Large intestine (tissue), 3 donors: ENCODE measurements around the gene PBX1. TPM values are rescaled to one million over a fixed set of nuclear protein-coding genes. Genes with fewer than 3 reads are reported as not detected.

ENCODE experiments used
- DNase-seq, 2 donors: peaks; one replicate each; pipeline versions ENCODE4 v3.0.0 to v3.0.0-alpha.2; 2013
- H3K27ac ChIP-seq: one replicate; pipeline ENCODE4 v1.5.1; 2013; ENCODE audit warnings: low read length
- H3K27me3 ChIP-seq: 2 replicates; pipeline ENCODE4 v1.6.1; 2013; ENCODE audit warnings: low read length; ENCODE audit not compliant: control insufficient read depth, insufficient read depth
- H3K36me3 ChIP-seq: 2 replicates; pipeline ENCODE4 v1.6.1; 2013; ENCODE audit warnings: low read length; ENCODE audit not compliant: control insufficient read depth, insufficient read depth
- H3K4me1 ChIP-seq: one replicate; pipeline ENCODE4 v1.6.1; 2013; ENCODE audit warnings: low read length; ENCODE audit not compliant: control insufficient read depth, insufficient read depth
- H3K4me3 ChIP-seq: one replicate; pipeline ENCODE4 v1.5.1; 2013; ENCODE audit warnings: low read length
- H3K9me3 ChIP-seq: one replicate; pipeline ENCODE4 v1.6.1; 2013; ENCODE audit warnings: mild to moderate bottlenecking, low read depth, low read length, moderate library complexity; ENCODE audit not compliant: control insufficient read depth
- WGBS: methylation state at CpG from one replicate; pipeline ENCODE4 v1.1.5; 2013; ENCODE audit warnings: low lambda C conversion rate; ENCODE audit not compliant: insufficient coverage; 5-methylcytosine and 5-hydroxymethylcytosine counted together
- polyA plus RNA-seq: library from polyadenylated mRNA; unstranded; fragments of 120-200 nt; gene quantifications from one replicate; pipeline ENCODE4 v1.2.1, GENCODE V29; 2013

The PBX1 gene
- polyA plus RNA-seq, 1 donor: 60.8 TPM

DNA sequence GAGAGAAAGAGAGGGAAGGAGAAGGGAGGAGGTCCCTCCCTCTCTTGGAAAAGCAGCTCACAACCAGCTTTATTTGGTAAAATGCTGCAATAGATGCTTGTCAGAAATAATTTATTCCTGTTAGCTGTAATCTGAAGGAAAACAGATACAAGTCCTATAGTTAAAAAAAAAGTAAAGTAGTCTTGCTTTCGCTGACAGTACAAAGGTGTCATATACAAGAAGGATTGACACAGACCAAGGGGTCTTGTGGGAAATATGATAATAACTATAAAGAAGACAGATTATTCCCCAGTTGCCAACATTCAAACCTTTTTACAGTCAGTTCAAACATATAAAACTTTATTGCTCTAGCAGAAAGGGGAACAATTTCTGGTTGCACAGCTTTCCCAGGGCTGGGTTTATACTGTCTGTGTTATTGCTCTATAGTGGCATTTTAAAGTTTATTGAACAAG, 145.0 kb downstream of the PBX1 start:
- peaks cover 34% of the 10 kb centered on the region for H3K4me1 ChIP-seq
- peak overlapping the region; percentile 16 for H3K27ac ChIP-seq
- no peak overlapping the region for H3K4me3 ChIP-seq
- DNase-seq: peak in 1 of 2 donors; percentile 43
- H3K9me3 ChIP-seq: no peaks in the 10 kb centered on the region
- peaks cover 2% of the 10 kb centered on the region for H3K36me3 ChIP-seq
- no CpG with 5 or more reads among the region's 1 CpG for WGBS
- H3K27me3 ChIP-seq: no peaks in the 10 kb centered on the region

DNA sequence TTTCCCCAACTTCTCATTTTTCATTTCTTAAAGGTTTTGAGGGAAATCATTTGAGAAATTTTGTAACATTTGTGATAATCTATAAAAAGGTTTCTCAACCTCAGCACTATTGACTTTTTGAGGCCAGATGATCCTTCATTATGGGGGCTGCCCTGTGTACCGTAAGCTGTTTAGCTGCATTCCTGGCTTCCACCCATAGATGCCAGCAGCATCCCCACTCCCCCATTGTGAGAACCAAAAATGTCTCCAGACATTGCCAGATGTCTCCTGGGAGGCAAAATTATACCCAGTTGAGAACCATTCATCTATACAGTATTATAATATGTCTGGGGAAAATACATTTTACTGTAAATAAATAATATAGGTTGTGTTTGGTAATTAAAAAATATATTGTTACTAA, 146.0 kb downstream of the PBX1 start:
- peaks cover 1% of the 10 kb centered on the region for H3K36me3 ChIP-seq
- no peak overlapping the region for H3K4me3 ChIP-seq
- H3K27ac ChIP-seq: no peak overlapping the region
- H3K9me3 ChIP-seq: no peaks in the 10 kb centered on the region
- H3K4me1 ChIP-seq: peaks cover 34% of the 10 kb centered on the region
- no CpG with 5 or more reads among the region's 1 CpG for WGBS
- no peak for DNase-seq
- no peaks in the 10 kb centered on the region for H3K27me3 ChIP-seq

DNA sequence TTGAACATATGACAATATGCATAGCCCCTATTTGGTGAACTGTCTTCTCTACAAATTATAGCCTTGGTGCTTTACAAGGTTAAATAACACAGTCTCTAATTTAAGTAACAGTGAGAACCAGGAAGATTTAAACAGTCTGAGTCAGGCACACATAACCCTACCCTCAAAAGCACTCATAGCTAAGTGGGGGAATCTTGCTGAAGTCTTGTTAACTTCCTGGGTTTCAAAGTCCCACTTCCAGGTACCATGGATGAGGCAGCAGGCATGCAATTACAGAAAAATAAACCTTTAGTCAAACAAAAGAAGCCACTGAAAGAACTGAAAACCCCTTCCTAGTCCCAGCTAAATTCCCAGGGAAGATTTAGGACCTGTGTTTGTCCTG, 147.6 kb downstream of the PBX1 start:
- Histone ChIP-seq H3K9me3 (no peaks in the 10 kb centered on the region), H3K4me3 (no peak overlapping the region), H3K27ac (peak overlapping the region; percentile 71), H3K36me3 (no peaks in the 10 kb centered on the region), H3K27me3 (no peaks in the 10 kb centered on the region), H3K4me1 (peaks cover 37% of the 10 kb centered on the region)
- DNase-seq: peak in 1 of 2 donors; percentile 73

DNA sequence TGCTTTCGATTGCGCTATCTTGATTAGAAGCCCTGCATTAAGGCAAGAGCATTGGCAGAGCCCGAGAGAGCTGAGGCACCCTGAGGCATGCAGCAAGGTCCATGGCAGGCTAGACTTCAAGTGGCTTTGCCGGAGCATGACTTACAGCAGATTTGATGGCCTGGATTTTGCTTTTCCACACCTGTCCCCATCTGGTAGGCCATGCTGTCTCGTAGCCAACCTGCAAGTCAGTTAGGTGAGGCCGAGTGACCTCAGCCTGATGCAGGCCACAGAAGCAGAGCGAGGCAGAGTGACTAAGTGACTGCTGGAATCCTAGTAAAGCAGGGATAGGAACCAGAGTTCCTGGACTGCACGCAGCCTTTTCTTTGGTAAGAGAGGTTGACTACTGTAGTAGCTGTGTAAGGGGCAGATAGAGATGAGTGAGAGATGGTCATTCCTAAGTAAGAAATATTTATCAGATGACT, 148.9 kb downstream of the PBX1 start:
- Histone ChIP-seq H3K36me3 (no peaks in the 10 kb centered on the region), H3K27me3 (no peaks in the 10 kb centered on the region), H3K9me3 (no peaks in the 10 kb centered on the region), H3K4me1 (peaks cover 50% of the 10 kb centered on the region), H3K27ac (peak overlapping the region; percentile 71), H3K4me3 (no peak overlapping the region)
- WGBS: no CpG with 5 or more reads among the region's 8 CpGs
- no peak for DNase-seq

DNA sequence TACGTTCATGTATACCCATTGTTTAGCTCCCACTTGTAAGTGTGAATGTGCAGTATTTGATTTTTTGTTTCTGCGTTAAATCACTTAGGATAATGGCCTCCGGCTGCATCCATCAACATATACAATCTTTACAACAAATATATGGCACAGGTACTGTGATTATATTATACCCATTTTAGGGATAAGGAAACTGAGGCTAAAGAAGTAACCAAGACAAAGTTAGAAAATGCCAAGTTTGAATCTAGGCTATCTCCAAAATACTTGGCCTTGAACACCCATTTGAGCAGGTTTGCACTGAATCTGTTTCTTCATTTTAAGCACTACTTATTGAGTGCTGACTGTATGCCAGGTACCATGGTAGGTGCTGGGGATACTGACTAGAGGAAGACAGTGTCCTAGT, 149.6 kb downstream of the PBX1 start:
- Histone ChIP-seq H3K4me3 (no peak overlapping the region), H3K27ac (no peak overlapping the region), H3K4me1 (peaks cover 55% of the 10 kb centered on the region), H3K27me3 (no peaks in the 10 kb centered on the region), H3K36me3 (no peaks in the 10 kb centered on the region), H3K9me3 (no peaks in the 10 kb centered on the region)
- 100% methylated on average over 2 of the region's 3 CpGs for WGBS
- DNase-seq: no peak

DNA sequence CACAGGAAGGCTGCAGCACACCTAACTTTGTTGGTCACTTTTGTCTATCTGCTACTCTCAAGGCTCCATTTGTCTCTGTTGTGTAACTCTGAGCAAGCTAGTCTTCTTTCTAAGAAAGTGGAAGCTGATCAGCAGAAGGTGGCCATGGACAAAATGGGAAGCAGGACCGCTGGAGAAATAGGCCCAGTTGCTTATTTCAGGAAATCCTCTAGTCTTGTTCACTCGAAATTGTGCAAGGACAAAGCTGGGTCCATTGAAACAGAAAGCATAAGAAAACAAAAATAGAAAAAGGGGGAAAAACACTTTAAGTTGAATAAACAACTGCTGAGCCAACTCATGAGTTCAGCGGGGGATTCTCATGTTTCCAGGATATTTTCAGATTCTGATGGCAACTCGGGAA, 150.1 kb downstream of the PBX1 start:
- 90% methylated on average over 2 of the region's 4 CpGs for WGBS
- no peak overlapping the region for H3K27ac ChIP-seq
- no peak overlapping the region for H3K4me3 ChIP-seq
- H3K4me1 ChIP-seq: peaks cover 52% of the 10 kb centered on the region
- H3K9me3 ChIP-seq: no peaks in the 10 kb centered on the region
- H3K36me3 ChIP-seq: no peaks in the 10 kb centered on the region
- H3K27me3 ChIP-seq: no peaks in the 10 kb centered on the region
- no peak for DNase-seq

DNA sequence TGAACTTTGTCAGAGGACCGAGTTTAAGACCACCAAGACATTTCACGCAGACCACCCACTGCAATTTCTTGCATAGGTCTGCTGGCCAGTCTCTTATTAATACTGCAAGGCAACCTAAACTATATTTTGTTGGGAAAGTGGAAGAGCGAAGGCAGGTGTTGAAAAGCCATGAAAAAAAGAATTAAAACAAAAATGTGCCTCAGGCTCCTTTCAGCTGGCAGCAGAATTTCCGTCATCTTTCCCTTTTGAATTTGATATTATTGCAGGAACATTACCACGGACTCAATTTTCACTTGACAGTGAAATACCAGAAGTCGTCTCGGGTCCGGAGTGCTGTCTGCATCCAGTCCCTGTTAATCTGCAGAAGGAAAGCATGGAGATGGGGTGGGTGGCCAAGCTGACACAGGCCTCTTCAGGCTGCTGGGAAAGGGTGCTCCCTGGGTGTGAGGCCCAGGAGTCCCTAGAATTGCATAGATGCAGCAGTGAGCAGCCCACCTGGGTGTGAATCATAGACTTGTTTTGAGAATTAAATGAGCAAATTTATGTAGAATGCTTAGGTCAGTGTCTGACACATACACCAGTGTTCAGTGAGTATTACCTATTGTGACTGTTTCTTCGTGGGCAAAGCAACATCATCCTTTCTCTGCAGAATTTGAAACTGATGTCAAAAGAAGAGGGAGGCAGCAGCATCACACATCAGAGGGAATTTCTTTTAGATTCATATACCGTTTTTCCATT, 150.7 kb downstream of the PBX1 start:
- no peaks in the 10 kb centered on the region for H3K9me3 ChIP-seq
- H3K4me1 ChIP-seq: peaks cover 46% of the 10 kb centered on the region
- H3K36me3 ChIP-seq: no peaks in the 10 kb centered on the region
- DNase-seq: no peak
- H3K27me3 ChIP-seq: no peaks in the 10 kb centered on the region
- WGBS: 83% methylated on average over 1 of the region's 10 CpGs
- no peak overlapping the region for H3K27ac ChIP-seq
- no peak overlapping the region for H3K4me3 ChIP-seq

DNA sequence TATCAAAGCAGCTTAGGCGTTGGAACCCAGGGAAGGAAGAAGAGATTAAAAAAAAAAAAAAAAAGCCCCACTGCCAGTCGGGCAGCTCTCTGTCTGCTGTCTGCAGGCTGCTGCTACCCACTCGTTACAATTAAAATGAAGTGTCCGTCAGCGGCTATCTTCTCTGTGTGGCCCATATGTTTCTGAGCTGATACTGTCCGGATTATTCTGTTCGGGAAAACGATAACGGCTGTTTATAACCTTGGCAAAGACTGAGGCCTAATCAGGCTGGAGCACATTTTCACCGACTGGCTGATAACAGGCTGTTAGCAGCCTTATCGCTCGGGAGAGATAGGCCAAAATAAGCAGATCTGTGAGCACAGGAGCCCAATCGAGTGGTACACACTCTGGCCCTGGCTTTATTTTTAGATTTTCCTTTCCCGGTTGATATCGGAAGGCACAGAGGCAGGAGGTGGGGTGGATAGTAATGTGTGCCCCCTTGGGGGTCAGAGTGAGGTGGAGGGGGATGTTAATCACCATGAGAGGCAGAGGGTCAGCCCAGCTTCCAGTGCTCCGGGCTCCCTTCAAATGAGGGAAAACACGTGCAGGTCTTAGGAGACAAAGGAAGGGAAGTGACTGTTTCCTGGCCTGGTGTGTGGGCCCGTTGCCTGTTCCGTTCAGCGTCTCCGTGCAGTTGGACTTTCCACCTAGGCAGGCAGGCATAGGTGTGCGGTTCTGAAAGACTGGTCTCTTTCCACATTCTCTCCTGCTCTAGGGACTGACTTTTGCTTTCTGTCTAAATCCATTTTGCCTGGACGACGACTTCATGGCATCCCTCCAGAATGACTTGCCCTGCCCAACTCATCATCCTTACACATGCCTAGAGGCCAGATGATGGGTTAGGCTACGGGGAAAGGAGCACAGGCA, 153.4 kb downstream of the PBX1 start:
- H3K27me3 ChIP-seq: no peaks in the 10 kb centered on the region
- no peaks in the 10 kb centered on the region for H3K36me3 ChIP-seq
- H3K27ac ChIP-seq: peak overlapping the region; percentile 83
- H3K9me3 ChIP-seq: no peaks in the 10 kb centered on the region
- 20% methylated on average over 2 of the region's 25 CpGs for WGBS
- H3K4me1 ChIP-seq: peaks cover 31% of the 10 kb centered on the region
- DNase-seq: peak; percentile 53 to 79
- H3K4me3 ChIP-seq: no peak overlapping the region

DNA sequence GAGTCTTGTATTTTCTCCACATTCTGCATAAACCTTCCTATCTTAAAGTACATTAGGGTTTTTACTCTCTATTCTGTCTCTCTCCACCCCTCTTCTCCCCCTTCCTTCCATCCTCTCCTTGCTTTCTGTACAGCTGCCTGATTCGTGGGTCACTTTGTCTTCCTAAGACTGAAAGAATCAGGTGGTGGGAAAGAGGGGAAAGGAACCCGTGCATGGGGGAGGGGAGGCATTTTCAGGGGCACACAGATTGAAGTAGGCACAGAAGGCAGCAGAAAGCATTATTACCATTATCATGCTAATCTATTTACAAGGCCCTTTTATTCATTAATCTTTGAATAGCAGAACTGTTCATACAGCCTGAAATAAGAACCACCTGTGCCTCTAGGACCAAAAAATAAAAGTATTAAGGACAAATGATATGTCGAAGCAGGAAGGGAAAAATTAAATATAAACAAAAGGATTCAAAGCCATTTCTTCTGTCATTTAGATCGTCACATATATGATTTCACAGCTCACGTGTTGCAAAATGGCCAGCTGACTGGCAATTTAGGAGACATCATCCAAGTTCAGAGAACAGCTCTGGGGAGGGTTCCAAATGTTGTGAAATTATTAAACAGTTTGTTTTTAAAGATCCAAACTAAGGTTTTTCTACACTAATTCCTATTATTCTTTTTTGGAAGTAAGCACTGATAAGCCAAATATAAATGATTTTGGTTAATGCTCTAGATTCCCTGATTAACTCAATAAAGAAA, 154.6 kb downstream of the PBX1 start:
- H3K27ac ChIP-seq: no peak overlapping the region
- H3K36me3 ChIP-seq: no peaks in the 10 kb centered on the region
- peaks cover 25% of the 10 kb centered on the region for H3K4me1 ChIP-seq
- H3K9me3 ChIP-seq: no peaks in the 10 kb centered on the region
- no peak overlapping the region for H3K4me3 ChIP-seq
- WGBS: 50% methylated on average over 1 of the region's 5 CpGs
- H3K27me3 ChIP-seq: no peaks in the 10 kb centered on the region
- no peak for DNase-seq
